NK-92 (cell line): Measurements from ENCODE around the gene OMA1.
"Not testable (repeated sequence)": the region's sequence is repeated elsewhere in the genome, so short reads cannot be mapped to it uniquely, and the experiment has no call there.

Experiments used
- DNase-seq: peaks from one replicate; lab custom pipeline; 2025; ENCODE audit not compliant: unreplicated experiment; lab: John Stamatoyannopoulos, UW

The OMA1 gene

DNA sequence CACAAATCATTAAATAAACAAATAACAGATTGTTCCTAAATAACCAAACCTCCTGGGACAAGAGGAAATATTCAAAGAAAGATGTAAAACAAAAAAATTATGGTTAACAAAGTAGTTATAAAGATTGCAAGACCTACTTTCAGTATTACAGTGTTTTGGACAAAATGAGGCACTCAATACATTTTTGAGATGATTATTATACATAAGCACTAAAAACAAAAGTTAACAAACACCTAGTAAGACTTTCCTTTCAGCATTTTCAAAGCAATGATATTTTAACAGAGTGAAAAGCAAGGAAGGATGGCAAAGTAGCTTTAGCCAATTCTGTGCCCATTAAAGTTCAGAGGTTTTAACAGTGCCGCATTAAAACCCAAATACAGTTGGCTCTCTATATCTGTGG, 17.2 kb downstream of the OMA1 start:
- no peak for DNase-seq

DNA sequence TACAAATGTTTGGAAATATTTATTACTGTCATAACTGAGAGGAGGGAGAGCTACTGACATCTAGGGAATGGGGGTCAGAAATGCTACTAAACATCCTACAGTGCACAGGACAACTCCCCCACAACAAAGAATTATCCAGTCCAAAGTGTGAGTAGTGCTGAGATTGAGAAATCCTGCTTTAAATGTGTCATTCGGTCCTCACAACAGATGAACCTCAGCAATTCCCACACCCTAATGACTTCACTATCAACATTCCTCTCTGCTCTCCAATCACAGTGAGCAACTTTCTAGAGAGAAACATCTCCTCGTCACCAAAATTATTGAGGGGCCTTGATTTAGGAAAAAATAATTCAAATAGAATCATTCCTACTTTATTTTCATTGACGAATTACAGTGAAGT, 18.0 kb downstream of the OMA1 start:
- no peak for DNase-seq

DNA sequence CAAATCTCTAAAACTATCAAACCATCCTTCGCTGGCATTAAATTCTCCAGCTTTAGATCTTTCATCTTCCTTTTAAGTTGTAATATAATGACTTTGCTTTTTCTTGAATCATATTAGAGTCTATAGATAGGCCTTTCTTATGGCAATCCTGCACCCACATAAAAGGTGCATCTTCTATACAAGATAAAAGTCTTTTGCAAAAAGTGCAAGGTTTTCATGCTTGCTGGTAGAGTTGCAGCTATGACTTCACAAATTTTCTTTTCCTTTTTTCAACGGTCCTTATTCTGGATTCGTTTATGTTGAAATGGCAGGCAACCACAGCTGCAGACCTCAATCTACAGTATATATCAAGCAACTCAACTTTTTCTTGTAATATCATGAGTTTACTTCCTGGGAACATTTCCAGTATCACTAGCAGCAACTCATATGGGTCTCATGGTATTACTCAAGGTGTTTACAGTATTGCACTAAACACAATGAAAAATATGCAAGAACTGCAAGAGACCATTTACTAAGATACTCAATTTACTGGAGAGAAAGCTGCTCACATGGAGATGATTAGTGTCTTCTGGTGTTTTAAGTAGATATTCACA, 22.1 kb downstream of the OMA1 start:
- DNase-seq: no peak

DNA sequence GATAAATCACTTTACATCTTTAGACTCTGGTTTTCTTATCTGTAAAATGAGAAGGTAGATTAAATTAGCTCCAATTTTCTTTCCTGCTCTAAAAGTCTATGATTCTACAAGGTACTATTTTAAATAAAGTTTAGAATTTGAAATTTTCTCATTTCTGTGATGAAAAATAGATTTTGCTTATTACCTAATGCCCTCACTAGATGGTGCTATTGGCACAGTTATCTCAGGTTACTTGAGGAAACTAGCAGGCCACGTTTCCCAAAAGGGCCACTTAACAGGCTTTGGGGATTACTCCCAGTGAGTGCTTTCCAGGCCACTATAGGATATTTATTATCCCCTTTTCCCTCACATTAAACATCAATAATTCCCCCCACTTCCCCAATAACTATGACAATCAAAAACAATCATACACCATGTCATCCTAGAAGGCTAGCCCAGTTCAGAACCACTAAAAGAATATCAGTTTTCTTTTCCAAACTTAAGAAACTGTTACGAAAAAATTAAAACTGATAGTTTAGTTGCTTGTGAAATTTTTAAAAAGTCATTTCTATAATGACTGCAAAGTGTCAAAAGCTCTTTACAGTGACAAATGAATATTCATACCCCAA, 30.6 kb downstream of the OMA1 start:
- no peak for DNase-seq

DNA sequence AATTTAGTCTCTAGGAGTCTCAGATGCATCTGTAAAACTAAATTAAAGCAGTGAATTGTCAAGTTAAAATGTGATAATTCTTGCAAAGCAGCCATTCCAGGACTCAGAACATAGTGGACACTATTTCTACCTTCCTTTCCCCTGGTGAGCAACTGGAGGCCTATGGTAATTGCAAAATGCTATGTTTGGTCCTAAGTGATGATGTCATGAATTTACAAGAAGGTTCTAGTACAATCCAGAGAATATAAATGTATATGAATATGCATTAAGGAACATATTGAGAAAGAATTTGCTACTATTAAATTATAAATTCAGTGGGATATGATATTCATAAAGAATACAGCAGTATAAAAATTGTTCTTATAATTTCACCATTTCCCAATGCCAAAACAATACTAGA, 32.6 kb downstream of the OMA1 start:
- no peak for DNase-seq

DNA sequence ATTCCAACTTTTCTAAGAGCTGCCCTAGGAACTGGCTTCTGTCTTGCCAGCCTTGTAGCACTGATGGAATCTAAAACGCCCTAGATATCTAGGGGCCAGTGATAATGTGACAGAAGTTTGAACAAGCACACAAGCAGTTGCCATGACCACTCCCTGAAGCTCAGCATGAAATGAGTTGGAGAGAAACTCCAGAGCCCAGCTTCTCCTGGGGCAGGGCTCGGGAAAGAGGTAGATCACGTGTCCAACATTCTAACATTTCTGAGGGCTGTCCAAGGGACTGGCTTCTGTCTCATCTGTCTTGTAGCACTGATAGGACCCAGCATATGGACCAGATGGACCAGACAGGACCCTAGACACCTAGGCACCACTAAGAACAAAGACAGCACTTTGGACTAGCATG, 37.9 kb downstream of the OMA1 start:
- DNase-seq: no peak

DNA sequence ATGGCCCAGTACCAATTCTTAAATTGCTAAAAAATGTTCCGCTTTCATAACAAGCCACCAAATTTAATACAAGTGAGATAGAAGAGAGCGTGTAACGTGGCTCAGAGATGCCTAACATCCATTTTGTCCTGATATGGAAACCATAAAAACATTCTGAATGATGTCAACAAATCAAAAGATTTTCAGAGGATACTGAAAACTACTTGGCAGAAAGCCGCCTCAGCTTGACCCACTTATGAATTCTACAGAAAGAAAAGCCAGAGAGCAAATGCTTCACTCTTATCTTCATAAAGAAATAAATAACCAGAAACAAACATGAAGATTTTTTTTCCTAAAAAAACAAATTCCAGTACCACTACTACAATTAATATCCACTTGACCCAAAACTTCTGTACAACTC, 41.2 kb downstream of the OMA1 start:
- no peak for DNase-seq

DNA sequence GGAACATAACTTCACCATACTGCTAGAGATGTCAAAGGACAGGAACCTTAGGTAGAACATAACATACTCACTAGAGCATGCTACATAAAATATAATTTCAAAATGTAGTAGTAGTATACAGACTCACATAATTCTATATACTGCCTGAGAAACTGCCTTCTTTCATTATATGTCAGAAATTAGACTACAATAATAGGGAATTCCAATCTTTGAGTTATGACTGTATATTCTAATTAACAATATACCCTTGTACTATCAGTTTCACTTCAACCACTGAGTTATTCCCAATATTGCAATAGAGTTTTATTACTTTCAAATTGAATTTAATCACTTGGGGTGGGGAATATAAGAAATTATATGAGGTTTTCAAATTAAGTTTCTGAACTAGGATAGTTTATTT, 44.0 kb downstream of the OMA1 start:
- DNase-seq: no peak

DNA sequence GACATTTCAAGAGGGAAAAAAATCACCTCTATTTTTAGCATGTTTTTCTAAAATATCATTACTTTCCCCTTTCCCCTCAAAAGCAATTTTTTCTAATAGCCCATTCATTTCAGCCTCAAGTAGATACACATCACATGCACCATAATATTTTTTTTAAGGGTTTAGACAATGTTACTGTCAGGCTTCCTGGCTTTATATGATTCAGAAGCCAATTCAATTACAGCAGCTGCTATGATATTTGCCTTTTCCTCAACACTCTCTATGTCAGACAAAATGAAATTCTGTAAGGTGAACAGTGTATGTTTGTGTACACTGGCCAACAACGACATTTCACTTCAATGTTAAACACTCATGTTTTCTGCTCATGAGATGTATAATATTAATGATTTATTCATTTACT, 46.5 kb downstream of the OMA1 start:
- DNase-seq: no peak

DNA sequence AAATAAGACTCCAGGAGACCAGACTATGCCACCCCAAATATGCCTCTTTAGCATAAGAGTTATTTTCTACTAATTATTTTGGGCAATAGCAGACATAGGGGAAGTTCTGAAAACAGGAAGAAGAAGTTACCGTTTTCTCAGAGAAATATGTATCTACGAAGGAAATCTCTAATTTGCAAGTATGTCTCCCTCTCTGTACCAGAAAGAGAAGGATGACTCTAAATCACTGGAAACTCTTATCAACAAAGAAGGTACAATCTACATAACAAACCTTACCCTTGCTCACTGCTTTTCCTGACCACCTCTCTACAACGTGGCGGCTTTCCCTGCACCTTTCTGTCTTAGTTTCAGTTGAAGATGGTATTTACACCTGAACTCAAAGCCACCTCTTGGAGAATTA, 49.0 kb downstream of the OMA1 start:
- DNase-seq: no peak

DNA sequence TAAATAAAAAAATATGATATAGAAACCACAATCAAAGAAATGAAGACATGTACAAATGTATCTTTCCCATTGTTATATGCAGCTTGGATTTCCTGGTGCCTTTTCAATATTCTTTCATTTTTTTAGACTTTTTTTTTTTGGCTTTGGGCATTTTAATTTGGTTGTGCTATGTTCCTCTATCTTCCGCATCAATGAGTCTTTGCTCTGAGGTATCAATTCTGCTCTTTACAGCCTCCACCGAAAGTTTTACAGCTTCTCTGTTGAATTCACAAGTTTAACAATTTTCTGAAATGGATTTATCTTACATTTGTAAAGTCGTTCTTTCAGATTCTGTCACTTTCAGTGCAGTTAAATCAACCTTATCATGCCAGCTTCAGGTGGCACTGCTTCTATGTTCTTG, 50.5 kb downstream of the OMA1 start:
- no peak for DNase-seq

DNA sequence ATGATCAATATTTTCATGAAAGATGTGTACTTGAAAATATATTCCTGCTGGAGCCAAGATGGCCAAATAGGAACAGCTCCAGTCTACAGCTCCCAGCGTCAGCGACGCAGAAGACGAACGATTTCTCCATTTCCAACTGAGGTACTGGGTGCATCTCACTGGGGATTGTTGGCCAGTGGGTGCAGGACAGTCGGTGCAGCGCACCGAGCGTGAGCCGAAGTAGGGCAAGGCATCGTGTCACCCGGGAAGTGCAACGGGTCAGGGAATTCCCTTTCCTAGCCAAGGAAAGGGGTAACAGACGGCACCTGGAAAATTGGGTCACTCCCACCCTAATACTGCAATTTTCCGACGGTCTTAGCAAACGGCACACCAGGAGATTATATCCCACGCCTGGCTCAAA, 57.6 kb downstream of the OMA1 start:
- not testable (repeated sequence) for DNase-seq

DNA sequence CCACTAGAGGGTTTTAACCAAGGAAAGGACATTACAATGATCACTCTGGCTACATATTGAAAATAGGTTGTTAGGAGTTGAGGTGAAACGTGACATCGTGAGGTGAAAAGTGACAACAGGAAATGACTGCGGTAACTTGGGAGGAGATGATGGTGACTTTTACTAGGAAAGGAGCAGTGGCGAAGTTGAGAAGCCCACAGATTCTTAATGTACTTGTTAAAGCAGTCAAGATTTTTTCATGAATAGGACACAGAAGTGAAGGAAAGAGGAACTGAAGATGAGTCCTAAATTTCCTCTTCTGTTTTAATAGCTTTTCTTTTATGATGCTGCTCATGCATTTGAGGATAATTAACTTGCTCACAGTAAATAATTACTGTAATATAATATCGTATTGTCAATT, 59.5 kb downstream of the OMA1 start:
- DNase-seq: no peak

DNA sequence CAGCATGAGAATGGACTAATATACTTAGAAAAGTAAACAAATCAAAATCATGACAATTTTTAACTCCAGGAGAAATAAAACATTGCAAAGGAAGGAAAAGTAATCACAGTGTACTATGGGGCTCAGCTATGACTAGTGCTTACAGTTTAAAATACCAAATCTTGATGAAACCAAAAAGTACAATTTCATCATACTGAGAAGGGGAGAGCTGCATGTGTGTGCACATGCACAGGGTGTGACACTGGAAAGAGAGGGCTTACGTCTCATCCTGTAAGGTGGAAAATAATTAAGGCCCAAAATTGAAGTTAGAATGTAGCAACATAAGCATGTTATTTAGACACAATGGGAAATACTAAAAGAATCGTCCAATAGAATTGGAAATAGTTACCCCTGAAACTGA, 64.6 kb downstream of the OMA1 start:
- no peak for DNase-seq

DNA sequence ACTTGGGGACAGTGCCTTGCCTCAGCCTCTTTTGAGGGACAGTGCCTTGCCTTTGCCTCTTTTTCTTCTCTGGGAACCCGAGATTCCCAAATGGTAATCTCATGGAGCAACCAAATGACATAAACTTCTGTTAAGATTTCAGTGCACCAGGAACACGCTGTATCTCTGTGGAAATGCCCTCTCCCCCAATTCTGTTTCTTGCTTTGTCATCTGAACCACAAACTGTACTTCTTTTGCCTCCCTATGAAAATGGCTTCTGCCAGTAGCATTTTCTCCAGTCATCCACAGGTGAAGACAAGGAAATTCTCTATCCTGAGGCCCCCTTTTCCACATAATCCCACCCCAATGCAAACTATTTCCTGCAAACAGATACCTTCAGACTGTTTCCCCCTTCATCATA, 66.3 kb downstream of the OMA1 start:
- no peak for DNase-seq

DNA sequence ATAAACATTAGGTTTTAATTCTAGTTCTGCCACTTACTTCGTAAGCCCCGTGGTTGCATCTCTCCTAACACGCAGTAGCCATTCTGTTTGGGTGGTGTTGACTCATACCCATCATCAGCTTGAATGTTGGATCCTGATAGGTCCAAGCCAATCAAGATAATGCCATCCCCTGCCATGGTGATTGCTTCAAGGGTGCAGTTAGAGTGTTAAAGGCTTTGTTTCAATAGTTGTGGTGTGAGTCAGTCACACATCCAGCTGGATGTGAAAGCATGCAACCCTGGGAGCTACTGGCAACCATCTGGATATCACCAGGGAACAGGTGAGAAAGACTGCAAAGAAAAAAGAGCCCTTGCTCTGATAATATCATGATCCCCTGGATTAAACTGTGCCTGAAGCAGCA, 69.1 kb downstream of the OMA1 start:
- no peak for DNase-seq

DNA sequence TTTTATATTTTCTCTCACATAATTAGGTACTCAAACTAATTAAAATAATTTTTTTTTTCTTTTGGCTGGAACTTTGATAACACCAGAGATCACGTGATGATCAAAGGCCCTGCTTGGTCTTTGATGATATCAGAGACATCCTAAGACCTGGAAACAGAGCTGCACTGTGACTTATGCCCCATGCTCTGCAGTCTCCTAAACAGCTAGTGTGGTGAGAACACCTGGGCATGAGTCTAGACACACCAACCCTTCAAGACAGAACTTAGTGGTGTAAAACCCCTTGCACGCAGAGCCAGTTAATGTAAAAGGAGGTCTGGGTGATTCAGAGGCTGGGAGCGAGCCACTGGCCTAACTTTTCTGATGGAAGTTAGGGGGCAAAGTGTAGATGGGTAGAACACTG, 70.3 kb downstream of the OMA1 start:
- no peak for DNase-seq

DNA sequence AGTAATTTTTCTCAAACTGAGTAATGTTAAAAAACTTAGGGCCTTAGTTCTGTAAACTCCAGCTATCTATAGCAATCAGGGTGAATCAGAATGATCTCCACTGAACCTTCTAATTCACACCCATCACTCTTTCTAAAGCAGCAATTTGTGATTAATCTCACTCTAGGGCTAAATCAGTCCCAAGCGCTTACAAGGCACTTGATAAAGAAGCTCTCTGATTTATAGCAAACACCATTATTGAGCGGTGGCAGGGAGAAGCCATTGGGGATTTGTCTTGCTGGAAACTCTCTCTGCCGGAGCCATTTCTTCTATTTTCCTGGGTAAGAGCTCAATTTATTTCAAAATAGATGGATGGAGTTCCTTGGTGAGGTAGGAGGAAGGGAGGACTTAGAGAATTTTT, 77.0 kb downstream of the OMA1 start:
- DNase-seq: no peak

DNA sequence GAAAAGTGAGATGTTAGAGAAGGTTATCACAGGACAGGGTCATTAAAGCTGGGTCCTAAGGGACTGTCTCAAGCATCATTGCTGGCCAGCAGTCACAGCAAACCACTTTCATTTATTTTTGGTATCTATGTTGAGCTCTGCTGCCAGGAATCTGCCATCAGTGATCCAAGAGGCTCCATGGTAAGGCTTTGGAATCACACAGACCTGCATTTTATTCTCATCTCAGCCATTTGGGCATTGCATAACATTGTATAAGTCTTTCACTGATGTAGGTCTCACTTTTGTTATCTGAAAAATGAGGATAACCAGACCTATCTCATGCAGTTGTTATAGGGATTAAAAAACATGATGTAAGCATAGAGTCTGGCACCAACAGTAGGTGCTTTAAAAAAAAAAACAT, 77.5 kb downstream of the OMA1 start:
- no peak for DNase-seq

DNA sequence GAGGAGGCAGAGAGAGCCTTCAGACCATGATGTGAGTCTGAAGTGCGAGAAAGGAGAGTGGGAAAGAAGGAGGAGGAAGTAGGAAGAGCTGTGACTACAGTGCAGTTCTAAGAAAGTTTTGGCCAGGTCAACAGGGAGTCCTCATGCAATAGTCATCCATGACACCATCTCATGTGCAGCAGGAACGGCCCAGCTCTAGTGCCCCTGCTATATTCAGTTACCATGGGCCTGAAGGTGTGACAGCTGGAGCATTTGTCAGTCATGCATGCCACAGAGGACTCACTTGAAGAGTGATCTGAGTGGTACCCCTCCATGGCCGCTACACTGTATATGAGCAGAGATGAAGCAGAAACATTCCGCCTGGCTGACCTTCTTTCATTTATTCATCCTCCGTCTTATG, 77.9 kb downstream of the OMA1 start:
- no peak for DNase-seq

DNA sequence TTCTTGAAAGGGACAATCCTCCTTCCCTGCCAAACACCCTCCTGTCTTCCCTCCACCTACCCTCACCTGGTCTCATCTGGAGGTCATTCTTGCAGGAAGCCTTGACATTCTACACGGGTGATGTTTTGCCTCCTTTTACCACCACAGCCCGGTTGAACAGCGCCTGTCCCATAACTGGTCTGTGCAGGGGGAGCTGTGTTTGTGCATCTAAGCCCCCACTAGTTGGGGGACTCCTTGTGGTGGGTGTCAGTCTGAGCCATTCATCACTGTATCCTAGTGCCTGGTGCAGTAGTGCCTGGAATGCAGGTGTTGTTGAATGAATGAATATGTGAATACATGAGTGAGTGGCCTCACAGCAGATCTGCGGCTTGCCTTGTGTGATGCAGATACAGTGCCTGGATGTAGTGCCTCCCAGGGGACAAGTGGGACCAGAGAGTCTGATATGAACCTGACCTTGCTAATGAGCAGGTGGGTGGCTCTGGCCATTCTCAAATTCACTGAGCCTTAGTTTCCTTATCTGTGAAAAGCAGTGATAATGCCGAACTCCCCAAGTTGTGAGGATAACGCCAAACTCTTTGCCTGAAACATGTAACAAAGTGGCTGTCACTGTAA, 79.8 kb downstream of the OMA1 start:
- no peak for DNase-seq

DNA sequence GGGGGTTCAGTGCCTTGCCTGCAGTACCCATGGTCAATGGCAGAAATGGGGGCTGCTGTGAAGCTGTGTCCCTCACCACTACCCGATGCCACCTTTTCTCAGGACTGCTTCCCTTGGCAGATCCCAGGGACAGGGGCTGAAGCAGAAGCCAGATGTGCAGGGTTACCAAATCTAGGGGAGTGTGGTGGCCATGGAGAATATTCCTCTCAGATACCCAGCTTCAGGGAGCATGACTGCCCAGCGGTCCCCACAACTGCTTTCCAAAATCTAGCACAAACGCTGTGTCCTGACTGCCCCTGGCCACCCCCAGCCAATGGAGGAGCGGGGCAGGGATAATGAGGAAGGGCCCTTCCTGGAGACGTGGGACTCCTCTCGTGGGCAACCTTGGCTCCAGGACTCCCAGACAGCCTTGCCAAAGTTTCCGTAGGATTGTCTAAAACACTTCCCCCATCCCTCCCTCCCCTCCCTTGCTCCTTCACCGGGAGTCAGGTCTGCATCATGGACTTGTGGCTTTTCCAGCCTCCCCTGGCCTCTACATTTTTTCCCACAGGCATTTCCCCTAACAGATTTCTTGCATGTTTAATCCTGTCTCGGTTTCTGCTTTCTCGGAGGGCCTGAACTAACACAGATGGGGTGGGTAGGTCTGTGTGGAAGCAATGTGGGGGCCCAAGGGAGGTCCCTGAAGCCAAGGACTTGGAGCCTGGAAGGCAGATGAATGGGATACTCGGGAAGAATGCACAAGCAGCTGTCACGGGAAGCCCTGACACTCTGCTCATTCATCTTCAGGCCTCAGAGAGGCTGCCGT, 80.5 kb downstream of the OMA1 start:
- DNase-seq: no peak
